Left hindlimb (tissue), 1 donor: ENCODE measurements around the gene OR2AG1.

Experiments used
- DNase-seq: peaks from one replicate; pipeline ENCODE4 v3.0.0-alpha.2; 2018

Gene OR2AG1, protein sequence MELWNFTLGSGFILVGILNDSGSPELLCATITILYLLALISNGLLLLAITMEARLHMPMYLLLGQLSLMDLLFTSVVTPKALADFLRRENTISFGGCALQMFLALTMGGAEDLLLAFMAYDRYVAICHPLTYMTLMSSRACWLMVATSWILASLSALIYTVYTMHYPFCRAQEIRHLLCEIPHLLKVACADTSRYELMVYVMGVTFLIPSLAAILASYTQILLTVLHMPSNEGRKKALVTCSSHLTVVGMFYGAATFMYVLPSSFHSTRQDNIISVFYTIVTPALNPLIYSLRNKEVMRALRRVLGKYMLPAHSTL

DNA sequence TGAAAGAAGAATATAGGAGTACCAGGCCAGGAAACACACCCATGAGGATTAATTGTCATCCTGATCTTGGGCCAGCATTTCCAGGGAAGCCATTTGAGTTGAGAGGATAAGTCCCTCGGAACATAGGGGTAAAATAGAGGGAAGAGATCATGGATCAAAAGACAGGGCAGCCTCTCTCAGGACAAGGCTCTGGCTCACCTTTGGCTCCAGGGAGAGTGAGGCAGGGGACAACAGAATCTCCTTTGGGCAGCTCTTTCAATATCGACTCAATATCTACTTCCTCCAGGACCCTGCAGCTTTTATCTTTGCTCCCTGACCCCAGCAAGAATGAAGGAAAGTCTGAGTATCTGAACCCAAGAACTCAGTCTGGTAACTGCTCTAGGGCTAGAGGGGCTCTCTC, at the start of gene OR2AG1:
Gene OR2AG1, plus strand, starts transcription at position 301 of the 400 bp plus-strand sequence. CDS start 2,018 bp downstream, outside the sequence.
- DNase-seq = no peak

DNA sequence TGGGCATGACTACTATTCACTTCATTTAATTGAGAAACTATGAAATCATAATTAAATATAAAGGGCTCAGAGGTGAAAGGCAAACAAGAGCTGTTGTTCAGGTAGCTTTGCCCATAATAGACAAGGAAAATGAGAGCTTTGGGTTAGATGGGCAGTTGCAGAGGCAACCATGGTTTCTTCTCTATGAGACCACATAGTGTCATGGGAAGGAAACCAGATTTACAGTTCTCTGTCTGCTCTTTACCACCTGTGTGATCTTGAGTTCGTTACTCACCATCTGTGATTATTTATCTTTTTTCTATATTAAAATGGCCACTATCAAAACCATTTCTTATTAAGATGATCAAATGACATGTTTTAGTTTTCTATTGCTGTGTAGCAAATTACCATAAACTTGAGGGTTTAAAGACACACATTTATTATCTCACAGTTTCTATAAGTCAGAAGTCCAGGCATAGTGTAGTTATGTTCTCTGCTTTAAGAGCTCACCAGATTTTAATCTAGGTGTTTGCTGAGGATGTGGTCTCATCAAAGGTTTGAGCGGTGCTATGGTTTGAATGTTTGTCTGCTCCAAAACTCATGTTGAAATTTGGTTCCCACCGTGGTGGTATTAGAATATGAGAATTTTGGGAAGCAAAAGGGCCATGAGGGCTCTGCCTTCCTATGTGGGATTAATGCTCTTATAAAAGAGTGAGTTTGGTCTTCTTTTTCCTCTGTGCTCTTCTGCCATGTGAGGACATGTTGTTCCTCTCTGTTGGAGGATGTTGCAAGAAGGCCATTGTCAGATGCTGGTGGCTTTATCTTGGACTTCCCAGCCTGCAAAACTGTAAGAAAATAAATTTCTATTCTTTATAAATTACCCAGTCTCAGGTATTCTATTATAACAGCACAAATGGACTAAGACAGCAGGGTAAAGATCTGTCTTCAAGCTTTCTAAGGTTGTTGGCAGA, 49.2 kb upstream of the OR2AG1 start:
- DNase-seq = no peak

DNA sequence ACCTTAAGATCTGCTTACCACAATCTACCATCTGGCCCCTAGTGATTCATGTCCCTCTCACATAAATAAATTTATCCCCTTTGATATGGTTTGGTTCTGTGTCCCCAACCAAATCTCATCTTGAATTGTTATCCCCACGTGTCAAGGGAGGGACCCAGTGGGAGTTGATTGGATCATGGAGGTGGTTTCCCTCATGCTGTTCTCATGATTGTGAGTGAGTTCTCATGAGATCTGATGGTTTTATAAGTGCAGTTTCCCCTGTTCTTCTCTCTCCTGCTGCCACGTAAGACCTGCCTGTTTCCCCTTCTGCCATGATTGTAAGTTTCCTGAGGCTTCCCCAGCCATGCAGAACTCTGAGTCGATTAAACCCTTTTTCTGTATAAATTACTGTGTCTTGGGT, 48.2 kb upstream of the OR2AG1 start:
- no peak for DNase-seq

DNA sequence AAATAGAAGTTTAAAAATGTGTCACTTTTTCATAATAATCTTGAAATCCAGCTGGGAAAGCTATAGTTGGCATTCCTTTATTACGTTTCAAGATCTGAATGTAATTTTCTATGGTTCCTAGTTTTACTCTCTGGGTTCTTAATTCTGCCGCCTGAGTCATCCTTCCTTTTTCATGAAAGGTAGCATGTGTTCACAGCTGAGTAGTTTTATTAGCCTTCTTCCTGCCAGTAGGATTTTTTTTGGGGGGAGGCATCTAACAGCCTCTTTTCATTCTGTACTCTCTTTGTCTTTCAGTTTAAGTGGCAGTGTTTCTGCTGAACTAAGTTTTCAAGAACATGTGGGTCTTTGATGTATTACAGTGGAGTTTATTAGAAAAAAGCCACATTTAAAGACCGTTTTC, 47.5 kb upstream of the OR2AG1 start:
- DNase-seq = no peak

DNA sequence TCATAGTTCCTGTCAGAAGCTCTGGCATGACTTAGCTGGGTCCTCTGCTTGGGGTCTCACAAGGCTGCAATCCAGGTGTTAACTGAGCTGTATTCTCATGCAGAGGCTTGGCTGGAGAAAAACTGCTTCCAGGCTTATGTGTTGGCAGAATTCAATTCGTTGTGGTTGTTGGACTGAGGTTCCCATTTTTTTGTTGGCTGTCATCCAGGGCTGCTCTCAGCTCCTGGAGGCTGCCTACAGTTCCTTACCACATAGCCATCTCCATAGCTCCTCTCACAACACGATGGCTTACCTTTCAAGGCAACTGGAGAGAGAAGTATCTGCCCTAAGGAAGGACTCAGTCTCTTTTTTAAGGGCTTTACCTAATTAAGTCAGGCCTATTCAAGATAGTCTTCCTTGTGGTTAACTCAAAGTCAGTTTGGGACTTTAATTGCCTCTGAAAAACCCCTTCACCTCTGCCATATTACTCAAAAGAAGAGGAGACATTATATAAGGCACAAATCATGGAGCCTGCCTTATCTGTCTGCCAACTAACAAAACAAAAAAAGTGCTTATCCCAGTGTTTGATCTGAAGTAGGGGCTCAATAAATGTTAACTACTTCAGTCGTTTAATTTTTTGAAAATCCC, 46.2 kb upstream of the OR2AG1 start:
- no peak for DNase-seq

DNA sequence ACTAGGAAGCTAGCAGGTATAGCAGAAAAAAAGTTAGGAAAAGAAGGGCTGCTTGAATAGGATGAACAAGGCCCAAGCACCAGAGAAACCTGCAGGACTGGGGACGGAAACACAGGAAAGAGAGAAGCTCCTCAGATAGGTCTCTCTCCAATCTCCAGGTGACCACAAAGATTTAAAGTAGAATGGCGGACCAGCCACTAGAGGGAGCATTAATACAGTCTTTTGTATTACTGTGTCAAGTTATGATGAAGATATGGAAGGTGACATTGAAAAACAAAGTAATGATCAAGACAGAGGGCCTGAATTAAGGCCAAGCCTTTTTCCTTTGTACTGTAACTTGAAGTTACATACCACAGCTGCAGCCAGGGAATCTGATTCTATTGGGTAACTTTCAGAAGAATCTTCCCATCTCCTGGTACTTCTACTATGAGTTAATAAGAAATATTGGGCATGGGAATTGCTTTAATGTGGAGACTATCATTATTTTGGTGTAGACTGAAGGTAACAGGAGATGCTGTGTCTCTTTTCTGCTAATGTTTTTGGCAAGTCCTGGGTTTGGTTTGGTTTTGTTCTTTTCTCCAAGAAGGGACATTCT, 44.9 kb upstream of the OR2AG1 start:
- no peak for DNase-seq

DNA sequence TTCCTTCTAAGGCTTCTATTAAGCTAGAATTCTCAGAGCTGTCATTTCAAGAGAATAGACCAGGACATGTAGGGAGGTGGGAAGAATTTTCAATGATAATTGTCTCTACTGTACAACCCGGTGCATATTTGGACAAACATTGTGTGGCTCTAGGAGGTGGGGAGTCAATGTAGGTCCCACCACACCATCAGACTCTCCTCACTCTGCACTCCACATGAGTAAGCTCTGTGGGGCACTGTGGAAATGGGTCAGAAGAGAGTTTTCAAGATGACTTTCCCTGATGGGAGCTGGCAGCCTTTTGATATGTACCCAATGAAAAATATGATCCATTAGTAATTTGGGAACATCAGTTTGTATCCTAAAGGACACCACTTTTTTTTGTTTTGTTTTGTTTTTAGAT, 44.2 kb upstream of the OR2AG1 start:
- no peak for DNase-seq

DNA sequence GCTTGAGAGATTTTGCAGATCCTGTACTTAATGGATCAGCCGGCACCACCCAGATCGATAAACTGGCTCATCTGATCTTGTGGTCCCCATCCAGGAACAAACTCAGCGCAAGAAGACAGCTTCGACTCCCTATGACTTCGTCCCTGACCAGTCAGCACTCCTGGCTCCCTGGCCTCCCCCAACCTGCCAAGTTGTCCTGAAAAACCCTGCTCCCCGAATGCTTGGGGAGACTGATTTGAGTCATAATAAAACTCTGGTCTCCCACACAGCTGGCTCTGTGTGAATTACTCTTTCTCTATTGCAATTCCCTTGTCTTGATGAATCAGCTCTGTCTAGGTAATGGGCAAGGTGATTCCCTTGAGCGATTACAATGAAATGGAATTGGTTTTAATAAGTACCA, 40.6 kb upstream of the OR2AG1 start:
- no peak for DNase-seq

DNA sequence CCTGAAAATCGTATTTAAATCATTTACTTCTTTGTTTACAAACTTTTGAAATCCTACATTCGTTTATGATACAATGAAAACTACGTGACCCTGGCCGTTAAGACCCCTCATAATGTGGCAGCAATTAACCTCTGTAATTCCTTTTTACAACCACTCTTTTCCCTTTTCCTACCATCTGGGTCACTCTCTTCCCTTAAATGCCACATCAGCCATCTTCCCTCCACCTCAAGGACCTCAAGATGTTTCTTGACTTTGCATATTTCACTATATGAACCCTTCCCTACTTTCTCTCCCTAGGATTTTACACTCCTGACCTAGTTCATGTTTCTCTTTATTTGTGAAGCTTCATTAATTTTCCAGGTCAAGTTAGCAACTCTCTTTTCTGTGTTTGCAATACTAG, 37.8 kb upstream of the OR2AG1 start:
- DNase-seq = no peak

DNA sequence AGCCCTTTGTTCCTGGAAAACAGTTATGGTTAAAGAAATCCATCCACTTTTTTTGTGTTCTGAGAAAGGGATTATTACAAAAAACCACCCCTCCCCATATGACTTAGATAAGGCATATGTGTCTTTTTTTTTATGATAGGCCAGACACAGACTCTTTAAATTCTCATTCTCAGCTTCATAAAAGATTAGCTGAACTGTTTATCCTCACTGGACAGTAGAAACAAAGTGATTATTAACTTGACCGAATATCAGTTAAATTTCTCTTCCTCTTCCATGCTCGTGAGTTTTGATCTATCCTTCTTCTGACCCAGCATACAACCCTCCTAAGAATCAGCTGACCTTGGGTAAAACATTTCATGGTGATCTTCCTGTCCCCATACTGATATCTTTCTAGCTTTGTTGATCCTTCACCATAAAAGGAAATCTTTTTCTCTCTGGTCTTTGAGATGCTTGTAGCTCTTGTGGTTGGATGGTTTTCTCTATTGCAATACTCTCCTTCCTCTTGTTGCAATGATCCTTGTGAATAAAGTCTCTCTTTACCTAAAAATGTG, 37.3 kb upstream of the OR2AG1 start:
- DNase-seq = no peak

DNA sequence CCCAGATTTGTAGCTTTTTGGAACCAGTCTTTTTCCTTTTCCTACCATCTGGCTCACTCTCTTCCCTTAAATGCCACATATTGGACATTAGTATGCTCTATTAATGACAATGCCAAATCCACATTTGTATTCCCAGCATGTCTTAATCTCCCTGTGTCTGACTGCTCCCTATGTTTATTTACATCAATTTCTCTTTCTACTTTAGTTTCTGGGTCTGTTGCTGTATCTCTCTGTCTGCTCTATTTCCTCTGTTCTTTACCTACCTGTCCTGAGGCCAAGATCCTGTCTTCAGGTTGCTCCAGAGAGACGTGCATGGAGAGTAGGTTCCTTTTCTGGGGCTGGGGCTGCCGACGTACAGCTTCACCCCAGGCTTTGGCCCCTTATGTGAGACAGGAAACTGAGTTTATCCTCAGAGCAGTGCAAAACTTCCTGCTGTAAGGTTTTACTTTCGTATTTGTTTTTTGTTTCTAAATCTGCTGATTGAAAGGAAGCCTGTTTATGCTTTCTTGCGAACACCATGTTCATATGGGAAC, 36.7 kb upstream of the OR2AG1 start:
- no peak for DNase-seq

DNA sequence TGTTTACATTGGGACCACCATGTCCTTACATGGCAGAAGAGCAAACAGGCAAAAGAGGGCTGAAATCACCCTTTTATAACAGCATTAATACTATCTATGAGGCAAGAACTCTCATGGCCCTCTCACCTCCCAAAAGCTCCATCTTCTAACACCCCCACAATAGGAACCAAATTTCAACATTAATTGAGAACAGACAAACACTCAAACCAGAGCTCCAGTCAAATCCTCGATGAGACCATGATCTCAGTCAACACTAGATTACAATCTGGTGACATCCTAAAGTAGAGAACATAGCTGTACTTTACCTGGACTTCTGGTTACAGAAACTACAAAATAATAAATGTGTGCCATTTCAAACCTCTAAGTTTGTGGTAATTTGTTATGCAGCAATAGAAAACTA, 36.2 kb upstream of the OR2AG1 start:
- DNase-seq = no peak

DNA sequence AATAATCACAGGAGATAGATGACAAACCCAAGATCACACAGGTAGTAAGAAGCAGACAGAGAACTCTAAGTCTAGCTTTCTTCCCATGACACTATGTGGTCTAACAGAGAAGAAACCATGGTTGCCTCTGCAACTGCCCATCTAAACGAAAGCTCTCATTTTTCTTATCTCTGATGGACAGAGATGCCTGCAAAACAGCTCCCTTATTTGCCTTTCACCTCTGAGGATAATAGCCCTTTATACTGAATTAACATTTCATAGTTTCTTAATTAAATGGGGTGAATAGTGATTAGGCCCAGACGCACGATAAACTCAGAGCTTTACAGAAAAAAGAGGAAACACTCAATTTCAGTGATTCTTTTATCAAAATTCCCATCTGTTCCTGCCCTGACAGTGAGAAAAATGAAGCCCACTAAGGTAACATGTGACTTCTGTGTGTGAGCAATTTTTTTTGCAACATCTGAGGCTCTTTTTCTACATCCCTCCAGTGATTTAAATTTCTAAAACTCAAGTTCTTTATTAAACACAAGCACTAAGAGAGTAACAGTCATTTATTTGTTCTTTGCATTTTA, 35.6 kb upstream of the OR2AG1 start:
- DNase-seq = no peak

DNA sequence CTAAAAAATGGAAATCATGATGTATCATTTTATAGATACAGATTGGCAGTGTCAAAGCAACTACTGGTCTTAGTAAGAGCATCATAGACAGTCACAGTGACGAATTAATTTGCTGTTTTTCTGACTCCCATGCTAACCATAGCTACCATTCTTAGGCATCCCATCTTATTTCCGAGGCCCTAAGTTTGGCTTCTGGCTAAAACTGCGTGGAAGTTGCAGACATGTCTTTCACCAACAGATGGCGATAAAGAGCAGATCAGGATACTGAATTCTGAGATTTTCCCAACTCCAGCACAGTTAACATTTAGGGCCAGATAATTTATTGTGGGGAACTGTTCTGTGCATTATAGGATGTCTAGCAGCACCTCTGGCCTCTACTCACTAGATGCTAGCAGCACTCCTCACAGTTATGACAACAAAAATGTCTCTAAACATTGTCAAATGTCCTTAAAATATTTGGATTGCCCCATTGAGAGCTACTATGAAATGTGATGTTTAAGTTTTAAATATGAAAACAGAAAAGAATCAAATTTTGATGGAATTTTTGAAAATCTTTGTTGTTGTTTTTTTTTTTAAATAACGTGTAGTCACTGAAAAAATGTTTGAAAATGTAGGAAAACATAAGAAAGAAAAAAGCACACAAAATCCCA, 27.4 kb upstream of the OR2AG1 start:
- no peak for DNase-seq

DNA sequence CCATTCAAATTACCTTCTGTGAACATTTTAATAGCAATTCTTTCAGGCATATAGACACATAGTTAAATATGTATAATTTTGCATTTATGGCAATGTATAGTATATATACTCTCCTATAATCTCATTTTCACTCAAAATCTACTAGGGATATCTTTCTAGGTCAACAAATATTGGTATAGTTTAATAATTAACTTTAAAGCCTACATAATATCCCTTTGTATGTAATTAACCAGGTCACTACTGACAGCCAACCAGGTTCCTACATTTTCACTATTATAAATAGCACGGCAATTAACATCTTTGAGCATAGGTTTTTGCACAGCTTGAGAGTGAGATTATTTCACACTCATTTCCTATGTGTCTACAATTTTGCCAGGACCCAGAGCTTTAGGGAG, 26.9 kb upstream of the OR2AG1 start:
- DNase-seq = no peak

DNA sequence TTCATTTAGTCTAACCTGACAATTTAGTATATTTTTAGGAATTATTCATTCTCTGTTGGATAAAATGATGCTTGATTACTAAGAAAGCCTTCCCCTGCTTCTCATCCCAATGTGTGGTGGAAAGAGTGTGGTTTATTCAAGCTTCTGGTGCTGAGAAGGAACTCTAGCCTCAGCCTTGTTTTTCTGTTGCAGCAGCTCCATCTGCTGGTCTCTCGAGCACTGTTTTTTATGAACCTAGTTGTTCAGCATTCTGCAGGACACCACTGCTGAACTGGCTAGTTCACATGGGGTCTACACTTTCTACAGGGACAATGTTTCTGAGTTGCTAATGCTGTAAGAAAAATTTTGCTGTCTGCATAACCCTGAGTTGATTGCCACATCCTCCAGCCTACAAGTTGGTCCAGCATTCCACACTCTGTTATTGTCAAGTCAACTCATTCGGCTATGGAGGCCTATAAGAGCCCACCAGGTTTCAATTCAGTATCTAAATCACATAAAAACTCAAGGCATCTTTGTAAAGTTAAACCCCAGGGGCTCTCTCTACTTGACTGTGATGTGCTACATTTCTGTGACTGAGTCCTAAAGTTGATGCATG, 25.4 kb upstream of the OR2AG1 start:
- DNase-seq = peak; percentile 50

DNA sequence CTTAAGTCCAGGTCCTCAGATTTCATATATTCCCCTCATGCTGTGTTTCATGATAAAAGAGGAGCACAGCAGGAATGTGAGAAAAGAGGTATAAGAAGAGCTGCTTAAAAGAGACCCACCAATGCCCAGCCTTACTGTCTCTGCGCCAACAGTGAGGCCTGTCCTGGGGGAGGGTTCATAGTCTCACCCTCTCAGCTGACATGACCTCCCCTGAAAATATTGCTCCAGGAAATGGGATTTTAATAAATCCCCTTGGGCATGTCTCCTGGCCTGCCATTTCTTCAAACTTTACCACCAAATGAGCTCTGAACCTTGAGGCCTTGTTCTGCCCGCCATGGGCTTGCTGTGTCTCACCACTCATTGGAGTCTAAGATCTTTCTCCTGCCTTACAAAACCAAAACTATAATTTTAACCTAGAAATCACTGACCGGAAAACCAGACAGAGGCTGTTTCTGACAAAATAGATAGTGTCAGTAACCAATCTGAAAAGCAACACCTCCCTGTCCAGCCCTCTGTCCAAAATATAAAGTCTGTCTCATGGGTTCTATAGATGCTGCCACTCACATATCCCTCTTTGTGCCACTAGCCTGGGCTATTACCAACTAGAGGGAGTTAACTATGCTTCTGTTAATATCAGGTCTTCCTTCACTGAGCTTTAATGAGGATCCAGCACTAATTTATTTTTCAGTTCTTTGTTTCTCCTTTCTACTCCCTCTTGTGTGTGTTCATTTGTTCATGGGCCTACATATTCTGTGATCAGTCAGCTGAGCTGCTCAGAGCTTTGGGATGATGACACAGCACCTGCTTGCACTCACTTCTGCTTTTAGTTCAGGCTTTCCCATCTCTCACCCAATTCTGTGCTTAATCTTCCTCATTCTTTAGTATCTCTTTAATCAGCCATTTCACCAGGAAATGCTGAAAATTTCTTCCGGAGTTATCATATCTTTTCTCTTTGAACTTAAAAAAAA, 10.6 kb upstream of the OR2AG1 start, which contains the start of gene OR2AG2:
Gene OR2AG2, minus strand, starts transcription at position 51 of the 968 bp plus-strand sequence. CDS start 3,019 bp downstream, outside the sequence.
- DNase-seq = no peak

DNA sequence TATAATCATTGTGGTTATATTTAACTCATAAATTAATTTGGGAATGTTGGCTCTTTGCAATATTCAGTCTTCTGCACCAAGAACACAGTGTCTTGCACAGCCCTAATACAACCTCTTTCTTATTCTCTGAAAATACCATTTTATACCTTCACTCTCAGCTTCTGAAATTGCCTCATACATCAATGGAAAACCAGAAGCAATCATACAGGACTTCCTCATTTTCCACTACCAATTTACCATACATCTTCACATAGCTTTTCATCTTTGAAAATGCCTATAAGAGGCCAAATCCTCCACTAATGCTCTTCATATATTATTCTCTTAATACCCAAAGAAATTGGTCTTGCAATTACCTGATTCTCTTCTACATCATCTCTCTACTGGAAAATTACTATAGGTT, 4.3 kb upstream of the OR2AG1 start:
- no peak for DNase-seq

DNA sequence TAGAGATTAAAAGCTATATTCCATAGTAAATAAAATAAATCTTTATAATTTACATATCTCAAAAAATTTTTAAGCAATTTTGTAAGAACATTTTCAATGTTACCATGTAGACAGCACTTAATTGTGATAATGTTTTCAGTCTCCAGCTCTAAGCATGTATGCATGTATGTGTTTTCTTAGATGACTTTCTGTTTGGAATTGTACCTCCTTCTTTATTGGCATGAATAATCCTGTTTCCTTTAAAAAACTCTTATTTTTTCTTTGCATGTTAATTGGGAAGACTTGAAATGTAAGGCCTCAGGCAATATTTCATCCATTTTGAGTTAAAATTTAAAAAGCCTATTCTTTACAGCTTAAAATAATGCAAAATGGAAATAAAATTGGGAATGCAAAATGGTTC, 2.0 kb upstream of the OR2AG1 start:
- DNase-seq = no peak

DNA sequence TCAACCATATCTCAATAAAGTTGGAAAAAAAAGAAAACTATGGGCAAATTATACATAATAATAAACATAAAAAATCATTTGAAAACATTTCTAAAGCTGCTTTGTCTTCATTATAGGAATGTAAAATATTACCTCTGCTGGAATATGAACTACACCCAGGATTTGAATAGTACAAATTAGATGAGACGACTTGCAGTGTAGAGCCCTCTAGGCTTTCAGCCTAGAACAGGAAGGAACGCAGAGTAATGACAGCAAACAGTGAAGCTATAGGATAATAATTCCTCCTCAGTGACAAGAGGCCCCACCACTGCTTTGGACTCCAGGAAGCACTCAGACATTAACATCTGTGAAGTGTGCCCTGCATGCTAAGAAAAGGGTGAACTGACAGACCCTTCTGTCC, 7.7 kb downstream of the OR2AG1 start:
- DNase-seq = no peak
